ENCODE results near the gene ARMCX2. TPM values are rescaled to one million over a fixed set of nuclear protein-coding genes. Genes with fewer than 3 reads are reported as not detected.

Gene ARMCX2
- total and polyA plus RNA-seq, 4 donors = 13.5 to 58.4 (median 24.2) TPM

DNA sequence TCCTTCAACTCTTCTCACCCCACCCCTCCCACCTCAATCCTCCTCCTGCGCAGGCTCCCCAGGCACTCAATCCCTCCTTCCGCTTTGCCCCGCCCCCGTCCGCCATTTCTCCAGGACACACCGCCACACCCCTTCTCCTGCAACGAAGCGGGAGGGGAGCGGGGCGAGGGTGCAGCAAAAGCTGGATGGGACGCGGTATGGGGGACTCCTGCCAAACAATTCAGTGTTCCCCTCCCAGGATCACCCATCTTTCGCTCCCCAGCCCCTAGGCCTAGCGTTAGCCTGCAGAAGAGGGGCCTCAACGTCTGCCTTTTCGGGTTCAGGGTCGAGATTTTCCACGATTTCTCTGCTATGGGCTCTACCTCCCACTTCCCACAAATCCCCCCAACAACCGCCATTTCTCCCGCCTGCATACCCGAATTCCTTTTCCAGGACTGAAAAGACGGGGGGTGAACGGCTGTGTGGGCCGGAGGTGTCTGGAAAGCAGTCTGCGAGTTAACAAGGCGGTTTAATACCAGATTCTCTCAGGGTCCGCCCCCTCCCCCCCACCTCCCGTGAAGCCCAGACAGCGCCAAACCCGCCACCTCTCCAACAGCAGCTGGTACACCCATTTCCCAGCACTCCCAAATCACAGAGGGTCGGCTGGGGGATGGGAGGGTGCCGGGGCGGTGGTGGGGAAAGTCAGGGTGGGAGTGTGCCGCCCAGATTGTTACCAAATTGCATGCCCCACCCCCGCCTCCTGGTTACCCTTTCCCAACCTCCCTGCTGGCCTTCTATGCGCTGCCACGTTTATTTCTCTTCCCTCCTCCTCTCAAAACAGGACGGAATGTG is 774 bp downstream of the ARMCX2 start:
- ATAC-seq (ENCODE audit: insufficient read depth, low FRiP score) (peak; percentile 87), DNase-seq (peak; percentile 73 to 83 (median 75))
- no peaks in the 10 kb centered on the region for H3K36me3 ChIP-seq (ENCODE audit: control insufficient read depth in 4 of 4, insufficient read depth in 4 of 4, low read length in 4 of 4)
- H3K4me1 ChIP-seq (ENCODE audit: control insufficient read depth in 5 of 5, insufficient read depth in 5 of 5, low read length in 5 of 5) = peaks cover 0 to 2% (median 0%) of the 10 kb centered on the region in 5 donors
- H3K4me3 ChIP-seq = peak overlapping the region; percentile 45
- H3K9me3 ChIP-seq (ENCODE audit: control insufficient read depth in 4 of 4, insufficient read depth in 3 of 4, low read length in 3 of 4) = no peaks in the 10 kb centered on the region
- TF ChIP-seq, protein P1, sequence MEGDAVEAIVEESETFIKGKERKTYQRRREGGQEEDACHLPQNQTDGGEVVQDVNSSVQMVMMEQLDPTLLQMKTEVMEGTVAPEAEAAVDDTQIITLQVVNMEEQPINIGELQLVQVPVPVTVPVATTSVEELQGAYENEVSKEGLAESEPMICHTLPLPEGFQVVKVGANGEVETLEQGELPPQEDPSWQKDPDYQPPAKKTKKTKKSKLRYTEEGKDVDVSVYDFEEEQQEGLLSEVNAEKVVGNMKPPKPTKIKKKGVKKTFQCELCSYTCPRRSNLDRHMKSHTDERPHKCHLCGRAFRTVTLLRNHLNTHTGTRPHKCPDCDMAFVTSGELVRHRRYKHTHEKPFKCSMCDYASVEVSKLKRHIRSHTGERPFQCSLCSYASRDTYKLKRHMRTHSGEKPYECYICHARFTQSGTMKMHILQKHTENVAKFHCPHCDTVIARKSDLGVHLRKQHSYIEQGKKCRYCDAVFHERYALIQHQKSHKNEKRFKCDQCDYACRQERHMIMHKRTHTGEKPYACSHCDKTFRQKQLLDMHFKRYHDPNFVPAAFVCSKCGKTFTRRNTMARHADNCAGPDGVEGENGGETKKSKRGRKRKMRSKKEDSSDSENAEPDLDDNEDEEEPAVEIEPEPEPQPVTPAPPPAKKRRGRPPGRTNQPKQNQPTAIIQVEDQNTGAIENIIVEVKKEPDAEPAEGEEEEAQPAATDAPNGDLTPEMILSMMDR (IDR thresholded peaks at IDR 0.05; ENCODE audit: control extremely low read depth, extremely low read depth) = no peak
- H3K27me3 ChIP-seq (ENCODE audit: control insufficient read depth in 3 of 3, insufficient read depth in 3 of 3, low read length in 2 of 3) = peaks cover 3 to 25% (median 9%) of the 10 kb centered on the region in 3 donors
- WGBS, 2 donors = 3 to 25% methylated on average over 24 to 38 of the region's 38 CpGs
- H3K9ac ChIP-seq (ENCODE audit: insufficient read depth in 1 of 2, low read length in 2 of 2) = peak overlapping the region; percentile 52 to 83
- no peak overlapping the region for H3K27ac ChIP-seq (ENCODE audit: low read depth in 1 of 2, low read length in 1 of 2)

DNA sequence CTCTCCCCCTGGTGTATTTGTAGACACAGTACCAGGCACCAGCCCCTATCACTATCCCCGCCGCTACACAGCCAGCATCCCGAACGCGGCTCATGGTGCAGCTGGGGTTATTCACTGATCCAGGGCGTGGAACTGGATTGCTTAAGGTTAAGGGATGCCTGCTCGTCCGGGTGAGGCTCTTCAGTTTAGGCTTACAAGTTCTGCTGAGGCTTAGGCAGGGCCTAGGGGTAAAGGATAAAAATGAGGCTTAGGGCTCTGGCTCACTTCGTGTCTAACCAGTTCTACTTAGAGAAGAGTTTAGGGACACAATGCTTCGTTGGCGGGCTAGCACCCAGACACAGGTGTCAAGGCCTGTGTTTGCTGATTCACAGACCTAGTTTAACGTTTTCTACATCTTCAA is 2.2 kb downstream of the ARMCX2 start:
- ATAC-seq (ENCODE audit: insufficient read depth, low FRiP score) = no peak
- WGBS, 2 donors = 80 to 93% methylated on average over 12 of the region's 12 CpGs
- Histone ChIP-seq H3K4me3 (no peak overlapping the region), H3K4me1 (ENCODE audit: control insufficient read depth in 5 of 5, insufficient read depth in 5 of 5, low read length in 5 of 5) (peaks cover 0 to 2% (median 0%) of the 10 kb centered on the region in 5 donors), H3K9me3 (ENCODE audit: control insufficient read depth in 4 of 4, insufficient read depth in 3 of 4, low read length in 3 of 4) (no peaks in the 10 kb centered on the region), H3K9ac (ENCODE audit: insufficient read depth in 1 of 2, low read length in 2 of 2) (no peak overlapping the region), H3K36me3 (ENCODE audit: control insufficient read depth in 4 of 4, insufficient read depth in 4 of 4, low read length in 4 of 4) (no peaks in the 10 kb centered on the region), H3K27ac (ENCODE audit: low read depth in 1 of 2, low read length in 1 of 2) (no peak overlapping the region), H3K27me3 (ENCODE audit: control insufficient read depth in 3 of 3, insufficient read depth in 3 of 3, low read length in 2 of 3) (peaks cover 3 to 12% (median 6%) of the 10 kb centered on the region in 3 donors)
- TF ChIP-seq, protein P1 (IDR thresholded peaks at IDR 0.05; ENCODE audit: control extremely low read depth, extremely low read depth) = no peak
- DNase-seq = no peak

DNA sequence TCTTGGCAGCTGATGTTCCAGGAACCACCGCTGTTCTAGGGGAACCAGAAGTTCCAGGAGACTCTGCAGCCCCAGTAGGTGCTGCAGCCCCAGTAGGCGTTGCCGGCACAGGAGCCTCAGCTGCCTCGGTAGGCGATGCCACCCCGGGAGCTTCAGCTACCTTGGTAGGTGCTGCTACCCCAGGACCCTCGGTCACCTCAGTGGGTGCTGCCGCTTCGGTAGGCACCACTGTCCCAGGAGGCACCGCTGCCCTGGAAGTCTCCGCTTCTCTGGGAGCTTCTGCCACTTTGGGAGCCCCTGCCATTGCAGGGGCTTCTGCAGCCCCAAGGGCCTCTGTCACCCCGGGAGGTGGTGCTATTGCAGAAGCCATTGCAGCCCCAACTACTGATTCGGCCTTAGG is 2.8 kb downstream of the ARMCX2 start:
- DNase-seq (no peak), ATAC-seq (ENCODE audit: insufficient read depth, low FRiP score) (no peak)
- Histone ChIP-seq H3K4me1 (ENCODE audit: control insufficient read depth in 5 of 5, insufficient read depth in 5 of 5, low read length in 5 of 5) (peaks cover 0 to 2% (median 0%) of the 10 kb centered on the region in 5 donors), H3K36me3 (ENCODE audit: control insufficient read depth in 4 of 4, insufficient read depth in 4 of 4, low read length in 4 of 4) (no peaks in the 10 kb centered on the region), H3K27ac (ENCODE audit: low read depth in 1 of 2, low read length in 1 of 2) (no peak overlapping the region), H3K9me3 (ENCODE audit: control insufficient read depth in 4 of 4, insufficient read depth in 3 of 4, low read length in 3 of 4) (no peaks in the 10 kb centered on the region), H3K9ac (ENCODE audit: insufficient read depth in 1 of 2, low read length in 2 of 2) (no peak overlapping the region), H3K4me3 (no peak overlapping the region), H3K27me3 (ENCODE audit: control insufficient read depth in 3 of 3, insufficient read depth in 3 of 3, low read length in 2 of 3) (peaks cover 3 to 10% (median 5%) of the 10 kb centered on the region in 3 donors)
- WGBS, 2 donors = 82 to 96% methylated on average over 11 to 13 of the region's 13 CpGs
- TF ChIP-seq, protein P1 (IDR thresholded peaks at IDR 0.05; ENCODE audit: control extremely low read depth, extremely low read depth) = no peak
